Omental fat pad (tissue), 4 donors: ENCODE data around the gene CXCL1. TPM values are rescaled to one million over a fixed set of nuclear protein-coding genes. Genes with fewer than 3 reads are reported as not detected.
A peak's percentile ranks its signal among the peaks of the same experiment; 100 is the strongest.

Source experiments
- ATAC-seq: fragments of 150-250 bp; one replicate; pipeline ENCODE4 v1.9.1; 2016; ENCODE audit warnings: mild to moderate bottlenecking, moderate library complexity; ENCODE audit not compliant: low FRiP score
- DNase-seq: peaks from one replicate; pipeline ENCODE4 v3.0.0-alpha.2; 2019; ENCODE audit warnings: low spot score
- CTCF ChIP-seq, 3 donors: fragments of 450-650 bp; IDR thresholded peaks; one replicate each; pipeline ENCODE4 v1.5.1; 2016 to 2017; ENCODE audit warnings: antibody characterized with exemption in 3 of 3, mild to moderate bottlenecking in 3 of 3, moderate library complexity in 2 of 3
- total RNA-seq, 4 donors: library from RNA; depleted of rRNA; stranded (reverse); fragments of >200 nt; gene quantifications; one replicate each; pipeline ENCODE4 v1.1.0, GENCODE V29; 2016

CXCL1 gene
- total RNA-seq, 4 donors from 2014 or later: 2.7 to 114 (median 12.9) TPM

GRCh38 chr4:73842696-73843095 is 26.5 kb upstream of the CXCL1 start:
- DNase-seq (no peak), ATAC-seq (no peak)
- TF ChIP-seq CTCF (IDR thresholded peaks at IDR 0.05): no peak

DNA sequence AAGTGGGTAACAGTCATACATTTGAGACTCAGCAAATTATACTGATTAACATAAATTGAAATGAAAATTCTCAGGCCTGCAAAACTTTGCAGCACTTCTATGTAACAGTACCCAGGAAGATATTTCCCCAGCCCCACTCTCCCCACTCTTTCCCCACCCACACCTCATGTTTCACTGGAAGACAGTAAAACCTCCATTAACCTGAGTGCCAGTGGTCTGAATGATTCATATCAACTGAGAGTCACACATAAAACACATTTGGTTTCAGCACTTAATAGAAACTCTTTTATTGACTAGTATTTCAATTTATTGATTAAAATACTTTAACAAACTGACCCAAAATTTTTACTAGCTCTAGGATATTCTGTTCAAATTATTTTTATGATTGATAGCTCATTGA is 25.8 kb upstream of the CXCL1 start:
- ATAC-seq: peak; percentile 43
- no peak for TF ChIP-seq CTCF (IDR thresholded peaks at IDR 0.05)

DNA sequence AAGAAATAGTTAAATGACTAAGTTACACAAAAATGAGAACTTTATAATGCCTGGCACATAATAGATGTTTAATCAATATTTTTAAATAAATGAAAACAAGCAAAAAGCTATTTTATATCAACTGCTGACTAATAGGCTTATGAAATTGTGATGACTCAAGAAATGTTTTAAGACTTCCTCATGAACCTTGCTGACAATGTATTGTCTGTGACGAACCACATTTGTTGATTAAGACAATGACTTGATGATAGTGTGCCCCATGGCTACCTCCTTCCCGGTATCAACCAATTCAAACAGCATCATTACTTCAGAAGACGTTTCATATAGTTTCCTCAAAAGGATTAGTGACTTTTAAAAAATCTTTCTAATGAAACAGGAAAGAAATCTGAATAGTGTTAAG is 24.8 kb upstream of the CXCL1 start:
- ATAC-seq (peak; percentile 63), DNase-seq (no peak)
- no peak for TF ChIP-seq CTCF (IDR thresholded peaks at IDR 0.05)

More for the DNA sequence above, 25.8 kb upstream of the CXCL1 start:
- no peak for DNase-seq

DNA sequence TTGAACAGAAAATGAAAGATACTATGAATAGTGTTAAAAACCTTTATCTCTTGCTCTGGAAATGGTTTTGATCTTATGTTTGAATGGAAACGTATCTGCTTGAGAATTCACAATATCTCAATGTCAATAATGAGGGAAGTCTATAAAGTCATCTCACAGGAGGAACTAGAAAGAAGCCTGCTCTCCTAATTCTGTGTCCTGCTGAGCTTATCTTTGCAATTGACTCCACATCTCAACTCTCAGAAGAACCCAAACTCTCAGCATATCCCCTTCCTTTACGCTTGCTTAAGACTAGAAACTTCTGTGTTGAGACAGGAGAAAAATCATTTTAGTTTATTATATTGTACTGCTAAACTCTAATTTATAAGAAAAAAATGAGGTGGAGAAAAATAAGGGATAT is 24.4 kb upstream of the CXCL1 start:
- no peak for TF ChIP-seq CTCF (IDR thresholded peaks at IDR 0.05)
- ATAC-seq (no peak), DNase-seq (no peak)

GRCh38 chr4:73847526-73848182 is 21.5 kb upstream of the CXCL1 start:
- TF ChIP-seq CTCF (IDR thresholded peaks at IDR 0.05): no peak
- no peak for DNase-seq
- no peak for ATAC-seq

GRCh38 chr4:73848183-73848777 is 20.9 kb upstream of the CXCL1 start:
- no peak for ATAC-seq
- no peak for DNase-seq
- TF ChIP-seq CTCF (IDR thresholded peaks at IDR 0.05): no peak
